GM21717 (cell line): ENCODE data around the gene ZNF23.

ENCODE experiments used
- ATAC-seq: cut with Tn5 transposase; IDR thresholded peaks from one replicate; pipeline ENCODE4 v1.9.1; 2021; ENCODE audit warnings: mild to moderate bottlenecking, moderate library complexity; ENCODE audit not compliant: unreplicated experiment

Gene ZNF23

DNA sequence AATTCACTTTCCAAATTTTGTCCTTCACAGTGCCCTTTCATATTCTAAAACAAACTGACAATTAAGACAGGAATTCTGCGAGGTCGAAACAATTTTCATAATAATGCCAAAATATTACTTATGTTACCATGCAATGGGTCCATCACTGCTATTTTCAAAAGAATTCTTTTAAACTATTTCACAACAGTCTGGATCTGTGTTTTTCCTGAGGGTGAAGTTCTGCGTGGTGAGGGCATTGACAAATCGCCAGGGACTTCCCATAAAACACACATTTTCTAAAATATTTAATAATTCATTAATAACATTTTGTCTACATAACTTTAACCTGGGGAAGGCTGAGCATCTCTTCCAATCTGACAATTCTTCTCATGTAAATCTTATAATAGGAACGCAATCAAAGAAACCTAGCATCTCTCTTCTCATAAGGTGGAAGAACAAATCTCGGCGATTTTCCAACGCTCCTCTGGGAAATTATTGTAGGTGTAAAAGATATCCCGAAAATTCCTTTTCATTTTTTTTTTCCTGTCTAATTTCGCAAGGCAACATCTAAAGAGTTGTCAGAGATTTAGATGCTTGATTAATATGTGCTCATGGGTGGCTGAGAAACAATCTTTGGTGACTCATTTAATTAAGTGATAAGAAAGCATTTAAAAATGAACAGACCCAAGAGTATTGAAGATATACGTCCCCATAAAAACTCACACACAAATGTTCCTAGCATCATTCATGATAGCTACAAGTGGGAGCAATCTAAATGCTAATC lies 62.1 kb downstream of the ZNF23 start:
- ATAC-seq = no peak
